ENCODE measurements around the gene SERTAD3. TPM values are rescaled to one million over a fixed set of nuclear protein-coding genes. Genes with fewer than 3 reads are reported as not detected.
A peak's percentile ranks its signal among the peaks of the same experiment; 100 is the strongest.

Gene SERTAD3
- total and polyA plus RNA-seq, 2 of the 4 experiments (the other 2 are of a cell fraction), result 20.5 to 23.3 TPM

DNA sequence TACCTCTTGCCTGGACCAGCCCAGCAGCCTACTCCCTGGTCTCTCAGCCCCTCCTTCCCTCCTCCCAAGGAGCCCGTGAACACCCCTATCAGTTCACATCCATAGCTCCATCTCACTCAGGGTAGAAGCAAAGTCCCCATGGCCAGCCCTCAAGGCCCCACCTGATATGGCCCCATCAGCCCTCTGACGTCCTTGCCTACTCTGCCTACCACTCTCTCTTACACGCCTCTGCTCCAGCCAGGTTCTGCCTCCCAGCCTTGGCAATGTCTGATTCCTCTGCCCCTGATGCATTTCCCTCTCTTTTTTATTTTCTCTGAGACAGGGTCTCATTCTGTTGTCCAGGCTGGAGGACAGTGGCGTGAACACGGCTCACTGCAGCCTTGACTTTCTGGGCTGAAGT lies 7.9 kb upstream of the SERTAD3 start:
- no peak overlapping the region for H2AK5ac ChIP-seq (ENCODE audit: low read depth, low read length)
- H2BK120ac ChIP-seq (ENCODE audit: low read depth, low read length), result no peak overlapping the region
- H3K36me3 ChIP-seq (ENCODE audit: control insufficient read depth, insufficient read depth, low read length), result peaks cover 6% of the 10 kb centered on the region; the same call in 1 of the 2 replicates
- BruUV-seq (replicated peaks), result no TSS peak
- ATAC-seq (ENCODE audit: low read depth), result no peak
- no peaks in the 10 kb centered on the region for H3K9me3 ChIP-seq (ENCODE audit: control insufficient read depth, insufficient read depth, low read length)
- H2AK9ac ChIP-seq (replicated peaks; ENCODE audit: low read depth, low read length, poor library complexity), result peak overlapping the region; percentile 28
- H3K9me1 ChIP-seq (ENCODE audit: insufficient read depth, low read length), result peaks cover 3% of the 10 kb centered on the region; the same call in 1 of the 2 replicates
- in situ Hi-C loops (cut with MboI; ENCODE audit: low sequenced_read_pairs) (no loop called here), dilution Hi-C loops (cut with HindIII; ENCODE audit: low sequenced_read_pairs, unreplicated experiment) (no loop called here), intact Hi-C loops (cut with micrococcal nuclease) (no loop called here)
- no peak overlapping the region for H3K14ac ChIP-seq (replicated peaks; ENCODE audit: low read depth, low read length)
- no peak overlapping the region for H3K27ac ChIP-seq (ENCODE audit: insufficient read depth, low read length)
- H4K91ac ChIP-seq (ENCODE audit: insufficient read depth, low read depth, low read length), result no peak overlapping the region
- 75% methylated on average over 4 of the region's 5 CpGs; no CpG with 5 or more reads in 1 of the 2 experiments for WGBS, 2 experiments (ENCODE audit: extremely low coverage in 2 of 2, insufficient read length in 1 of 2)
- no peak overlapping the region for H2BK5ac ChIP-seq (ENCODE audit: low read depth, low read length, poor library complexity, severe bottlenecking)
- ChIA-PET CTCF (interaction anchor here (2.9 kb wide), 1 partner anchor 12 kb away, joined by 10 read pairs; no protein-coding TSS in a partner anchor), POLR2A (ENCODE audit: unreplicated experiment) (no interaction called here)
- H3K23ac ChIP-seq (ENCODE audit: low read depth, low read length), result no peak overlapping the region
- no peak overlapping the region for H3K56ac ChIP-seq (ENCODE audit: extremely low read depth, insufficient read depth, low read length)
- no peak overlapping the region for H3K4ac ChIP-seq (ENCODE audit: low read depth, low read length)
- no peak overlapping the region for H2BK15ac ChIP-seq (ENCODE audit: low read depth, low read length)
- no peak overlapping the region for H4K8ac ChIP-seq (ENCODE audit: low read depth in 2 of 2, low read length in 2 of 2)
- no peaks in the 10 kb centered on the region; the same call in 1 of the 2 replicates for H3K4me1 ChIP-seq (ENCODE audit: control insufficient read depth, insufficient read depth, low read length)
- TF ChIP-seq FOS (IDR thresholded peaks at IDR 0.05; ENCODE audit: low read depth, low read length), result no peak
- TF ChIP-seq POLR2A (IDR thresholded peaks at IDR 0.05; ENCODE audit: low read depth, low read length), result no peak
- TF ChIP-seq SMC3 (IDR thresholded peaks at IDR 0.05; ENCODE audit: low read depth, low read length), result no peak
- TF ChIP-seq RFX5 (IDR thresholded peaks at IDR 0.05; ENCODE audit: low read depth, low read length), result no peak
- no peak for TF ChIP-seq RAD21 (IDR thresholded peaks at IDR 0.05; ENCODE audit: low read length)
- TF ChIP-seq MAFK (IDR thresholded peaks at IDR 0.05; ENCODE audit: low read depth, low read length), result no peak
- no peak for TF ChIP-seq CEBPB (IDR thresholded peaks at IDR 0.05; ENCODE audit: low read depth, low read length)
- TF ChIP-seq, protein P1, sequence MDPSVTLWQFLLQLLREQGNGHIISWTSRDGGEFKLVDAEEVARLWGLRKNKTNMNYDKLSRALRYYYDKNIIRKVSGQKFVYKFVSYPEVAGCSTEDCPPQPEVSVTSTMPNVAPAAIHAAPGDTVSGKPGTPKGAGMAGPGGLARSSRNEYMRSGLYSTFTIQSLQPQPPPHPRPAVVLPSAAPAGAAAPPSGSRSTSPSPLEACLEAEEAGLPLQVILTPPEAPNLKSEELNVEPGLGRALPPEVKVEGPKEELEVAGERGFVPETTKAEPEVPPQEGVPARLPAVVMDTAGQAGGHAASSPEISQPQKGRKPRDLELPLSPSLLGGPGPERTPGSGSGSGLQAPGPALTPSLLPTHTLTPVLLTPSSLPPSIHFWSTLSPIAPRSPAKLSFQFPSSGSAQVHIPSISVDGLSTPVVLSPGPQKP (IDR thresholded peaks at IDR 0.05; ENCODE audit: borderline replicate concordance, low read depth, low read length), result no peak
- H3K4me2 ChIP-seq (ENCODE audit: low read depth, low read length), result no peak overlapping the region
- H4K20me1 ChIP-seq (ENCODE audit: insufficient read depth, low read length), result no peaks in the 10 kb centered on the region
- no peak overlapping the region for H3K4me3 ChIP-seq (ENCODE audit: insufficient read depth, low read depth, low read length)
- H2AFZ ChIP-seq (replicated peaks; ENCODE audit: low read length, poor library complexity), result no peak overlapping the region
- H3K9ac ChIP-seq (ENCODE audit: low read depth, low read length), result no peak overlapping the region
- H4K5ac ChIP-seq (ENCODE audit: low read depth, low read length), result no peak overlapping the region
- H3K27me3 ChIP-seq (ENCODE audit: control insufficient read depth, insufficient read depth, low read length), result no peaks in the 10 kb centered on the region
- DNase-seq, result no peak
- H3K79me1 ChIP-seq (ENCODE audit: low read depth in 1 of 2, low read length in 2 of 2), result no peaks in the 10 kb centered on the region
- no peak overlapping the region for H3K18ac ChIP-seq (ENCODE audit: low read depth, low read length)
- no peak overlapping the region for H2BK20ac ChIP-seq (ENCODE audit: low read depth, low read length)

All from IMR-90 (cell line).